OCI-LY7 (cell line): Measurements from ENCODE around the gene GPALPP1. TPM values are rescaled to one million over a fixed set of nuclear protein-coding genes. Genes with fewer than 3 reads are reported as not detected.

Source experiments
- BruUV-seq: library from RNA; stranded (reverse); fragments of 400-500 nt; replicated peaks from 2 replicates; lab custom pipeline; 2021; lab: Mats Ljungman, UMichigan
- CTCF ChIA-PET: fragments of 300-600 bp; sonication (Branson Sonifier 250); formaldehyde crosslinking; loops from one replicate; lab custom pipeline; 2022; ENCODE audit warnings: antibody characterized with exemption; ENCODE audit not compliant: unreplicated experiment; lab: Charles Lee
- POLR2A ChIA-PET: fragments of 300-600 bp; sonication (Branson Sonifier 250); formaldehyde crosslinking; loops from one replicate; lab custom pipeline; 2022; ENCODE audit warnings: antibody characterized with exemption; lab: Charles Lee
- DNase-seq: peaks from one replicate; pipeline ENCODE4 v3.0.0-alpha.2; 2015; ENCODE audit warnings: low spot score
- H2AFZ ChIP-seq: fragments of 200-600 bp; sonication (generic), shearing (Covaris generic); 2 replicates; pipeline ENCODE4 v1.6.1; 2014; ENCODE audit warnings: mild to moderate bottlenecking, antibody characterized with exemption, low read length, moderate library complexity
- H3K27ac ChIP-seq: fragments of 200-600 bp; sonication (generic); 2 replicates; pipeline ENCODE4 v1.5.1; 2014; ENCODE audit warnings: mixed run types, low read depth, mild to moderate bottlenecking, moderate library complexity, low read length, inconsistent platforms; ENCODE audit not compliant: poor library complexity, severe bottlenecking
- H3K36me3 ChIP-seq: fragments of 200-600 bp; sonication (generic); 2 replicates; pipeline ENCODE4 v1.6.1; 2014; ENCODE audit warnings: mild to moderate bottlenecking, antibody characterized with exemption, low read length, moderate library complexity, mixed read lengths; ENCODE audit not compliant: insufficient read depth
- H3K4me1 ChIP-seq: fragments of 200-600 bp; sonication (generic); 2 replicates; pipeline ENCODE4 v1.5.1; 2014; ENCODE audit warnings: mild to moderate bottlenecking, low read length; ENCODE audit not compliant: insufficient read depth, poor library complexity, severe bottlenecking
- H3K4me2 ChIP-seq: fragments of 200-600 bp; sonication (generic); 2 replicates; pipeline ENCODE4 v1.6.1; 2014; ENCODE audit warnings: mild to moderate bottlenecking, low read length
- H3K4me3 ChIP-seq: fragments of 200-600 bp; sonication (generic); 2 replicates; pipeline ENCODE4 v1.5.1; 2014; ENCODE audit warnings: mild to moderate bottlenecking, low read depth, low read length; ENCODE audit not compliant: poor library complexity, severe bottlenecking
- H3K79me2 ChIP-seq: fragments of 200-600 bp; sonication (generic); 2 replicates; pipeline ENCODE4 v1.6.1; 2016; ENCODE audit warnings: low read depth, mild to moderate bottlenecking, low read length, moderate library complexity, mixed read lengths; ENCODE audit not compliant: insufficient read depth
- H3K9me2 ChIP-seq: fragments of 200-600 bp; sonication (generic); 2 replicates; pipeline ENCODE4 v1.6.1; 2016; ENCODE audit warnings: mild to moderate bottlenecking, low read length, mixed read lengths; ENCODE audit not compliant: insufficient read depth
- H3K9me3 ChIP-seq: fragments of 200-600 bp; sonication (generic); 2 replicates; pipeline ENCODE4 v1.6.1; 2014; ENCODE audit warnings: mild to moderate bottlenecking, mixed run types, low read length, mixed read lengths
- H4K20me1 ChIP-seq: fragments of 200-600 bp; sonication (generic); 2 replicates; pipeline ENCODE4 v1.6.1; 2014; ENCODE audit warnings: mild to moderate bottlenecking, antibody characterized with exemption, low read length, moderate library complexity, mixed read lengths; ENCODE audit not compliant: insufficient read depth
- CTCF ChIP-seq: fragments of 200-600 bp; sonication (generic); conservative IDR thresholded peaks from 2 replicates; pipeline ENCODE4 v1.5.1; 2014; ENCODE audit warnings: mild to moderate bottlenecking, antibody characterized with exemption, low read length, moderate library complexity, mixed read lengths
- EZH2phosphoT487 ChIP-seq: fragments of 200-600 bp; sonication (generic); IDR thresholded peaks from 2 replicates; pipeline ENCODE4 v1.6.1; 2018; ENCODE audit warnings: low read depth, borderline replicate concordance, mild to moderate bottlenecking, mixed run types, antibody characterized with exemption, low read length, moderate library complexity, mixed read lengths
- intact Hi-C: fragments of 100-400 bp; cut with micrococcal nuclease; formaldehyde crosslinking; loops from one replicate; pipeline ENCODE4 v1.10.0; 2022; ENCODE audit not compliant: unreplicated experiment
- total RNA-seq, 2 experiments: library from RNA; depleted of rRNA in 1 of 2; stranded (reverse); fragments of >200 nt in 1 of 2; shearing (Covaris generic) in 1 of 2; gene quantifications; 2 replicates each; pipeline ENCODE4 v1.2.3, GENCODE V29; 2014 to 2022

GPALPP1 gene
- total RNA-seq, 2 experiments from 2014 or later: 40.1 to 54.5 TPM

GRCh38 chr13:45021250-45021649 lies 31.9 kb downstream of the GPALPP1 start:
- H3K4me3 ChIP-seq: no peak overlapping the region
- peaks cover 75% of the 10 kb centered on the region for H3K36me3 ChIP-seq
- no TSS peak for BruUV-seq
- intact Hi-C loops: no loop called here
- no peak for DNase-seq
- H2AFZ ChIP-seq: no peak overlapping the region
- H3K9me3 ChIP-seq: no peaks in the 10 kb centered on the region
- TF ChIP-seq CTCF: no peak
- no peak for TF ChIP-seq EZH2phosphoT487
- H3K79me2 ChIP-seq: no peaks in the 10 kb centered on the region
- no peaks in the 10 kb centered on the region for H3K9me2 ChIP-seq
- POLR2A ChIA-PET: interaction anchor here (0.5 to 1.6 kb wide), 6 partner anchors 12 to 283 kb away, joined by 3 to 4 read pairs (median 3); no protein-coding TSS in a partner anchor
- H3K4me1 ChIP-seq: no peaks in the 10 kb centered on the region
- H3K4me2 ChIP-seq: no peak overlapping the region
- CTCF ChIA-PET: no interaction called here
- H3K27ac ChIP-seq: no peak overlapping the region
- H4K20me1 ChIP-seq: no peaks in the 10 kb centered on the region

GRCh38 chr13:45024847-45025246 lies 35.5 kb downstream of the GPALPP1 start:
- Histone ChIP-seq H3K27ac (no peak overlapping the region), H2AFZ (no peak overlapping the region), H3K4me3 (no peak overlapping the region), H3K4me1 (no peaks in the 10 kb centered on the region), H3K4me2 (no peak overlapping the region), H4K20me1 (no peaks in the 10 kb centered on the region), H3K36me3 (peaks cover 60% of the 10 kb centered on the region), H3K9me2 (no peaks in the 10 kb centered on the region), H3K79me2 (no peaks in the 10 kb centered on the region), H3K9me3 (no peaks in the 10 kb centered on the region)
- DNase-seq: no peak
- ChIA-PET POLR2A (no interaction called here), CTCF (no interaction called here)
- BruUV-seq: no TSS peak
- no peak for TF ChIP-seq EZH2phosphoT487
- no peak for TF ChIP-seq CTCF
- intact Hi-C loops: no loop called here

- Histone ChIP-seq H3K27ac (no peak overlapping the region), H4K20me1 (no peaks in the 10 kb centered on the region), H2AFZ (no peak overlapping the region), H3K4me1 (no peaks in the 10 kb centered on the region), H3K9me2 (no peaks in the 10 kb centered on the region), H3K9me3 (no peaks in the 10 kb centered on the region), H3K4me2 (no peak overlapping the region), H3K79me2 (no peaks in the 10 kb centered on the region), H3K36me3 (peaks cover 21% of the 10 kb centered on the region), H3K4me3 (no peak overlapping the region)
- CTCF ChIA-PET: no interaction called here
- no TSS peak for BruUV-seq
- TF ChIP-seq EZH2phosphoT487: no peak
- TF ChIP-seq CTCF: no peak
- POLR2A ChIA-PET: interaction anchor here (0.9 to 1.4 kb wide), 3 partner anchors 9 to 14 kb away, joined by 3 to 4 read pairs (median 4); no protein-coding TSS in a partner anchor
- intact Hi-C loops: no loop called here
- no peak for DNase-seq
Observed at GRCh38 chr13:45034342-45034741, 45.0 kb downstream of the GPALPP1 start.
